GM12872 (cell line): ENCODE data around the gene VNN1.

Experiments
- TF ChIP-seq, protein P1 (sequence below): IDR thresholded peaks from 3 replicates; pipeline ENCODE4 v1.5.1; 2011; ENCODE audit warnings: low read depth, mild to moderate bottlenecking, low read length, moderate library complexity; ENCODE audit not compliant: insufficient read depth

Gene VNN1

GRCh38 chr6:132686531-132686930, 27.3 kb downstream of the VNN1 start:
- TF ChIP-seq, protein P1, sequence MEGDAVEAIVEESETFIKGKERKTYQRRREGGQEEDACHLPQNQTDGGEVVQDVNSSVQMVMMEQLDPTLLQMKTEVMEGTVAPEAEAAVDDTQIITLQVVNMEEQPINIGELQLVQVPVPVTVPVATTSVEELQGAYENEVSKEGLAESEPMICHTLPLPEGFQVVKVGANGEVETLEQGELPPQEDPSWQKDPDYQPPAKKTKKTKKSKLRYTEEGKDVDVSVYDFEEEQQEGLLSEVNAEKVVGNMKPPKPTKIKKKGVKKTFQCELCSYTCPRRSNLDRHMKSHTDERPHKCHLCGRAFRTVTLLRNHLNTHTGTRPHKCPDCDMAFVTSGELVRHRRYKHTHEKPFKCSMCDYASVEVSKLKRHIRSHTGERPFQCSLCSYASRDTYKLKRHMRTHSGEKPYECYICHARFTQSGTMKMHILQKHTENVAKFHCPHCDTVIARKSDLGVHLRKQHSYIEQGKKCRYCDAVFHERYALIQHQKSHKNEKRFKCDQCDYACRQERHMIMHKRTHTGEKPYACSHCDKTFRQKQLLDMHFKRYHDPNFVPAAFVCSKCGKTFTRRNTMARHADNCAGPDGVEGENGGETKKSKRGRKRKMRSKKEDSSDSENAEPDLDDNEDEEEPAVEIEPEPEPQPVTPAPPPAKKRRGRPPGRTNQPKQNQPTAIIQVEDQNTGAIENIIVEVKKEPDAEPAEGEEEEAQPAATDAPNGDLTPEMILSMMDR: no peak

DNA sequence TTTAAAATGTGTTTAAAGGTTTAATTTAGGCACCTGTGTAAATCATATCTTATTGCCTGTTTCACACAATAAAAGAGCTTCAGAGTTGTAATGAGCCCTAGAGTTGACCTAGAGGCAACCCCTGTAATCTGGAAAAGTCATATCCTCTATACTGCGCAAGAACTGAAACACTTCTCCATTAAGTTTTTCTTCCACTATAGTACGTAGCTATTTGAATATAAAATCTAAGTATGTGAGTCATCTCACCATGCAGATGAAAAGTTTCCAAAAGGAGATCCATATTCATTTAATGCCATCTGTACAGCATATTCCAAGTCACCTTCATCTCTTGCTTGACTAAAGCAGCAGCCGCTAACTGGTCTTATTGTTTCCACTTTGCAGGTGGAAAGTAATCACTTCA, 28.8 kb downstream of the VNN1 start:
- TF ChIP-seq, protein P1: no peak

- TF ChIP-seq, protein P1: no peak
These were observed 29.6 kb downstream of the VNN1 start for GRCh38 chr6:132684272-132684671.

DNA sequence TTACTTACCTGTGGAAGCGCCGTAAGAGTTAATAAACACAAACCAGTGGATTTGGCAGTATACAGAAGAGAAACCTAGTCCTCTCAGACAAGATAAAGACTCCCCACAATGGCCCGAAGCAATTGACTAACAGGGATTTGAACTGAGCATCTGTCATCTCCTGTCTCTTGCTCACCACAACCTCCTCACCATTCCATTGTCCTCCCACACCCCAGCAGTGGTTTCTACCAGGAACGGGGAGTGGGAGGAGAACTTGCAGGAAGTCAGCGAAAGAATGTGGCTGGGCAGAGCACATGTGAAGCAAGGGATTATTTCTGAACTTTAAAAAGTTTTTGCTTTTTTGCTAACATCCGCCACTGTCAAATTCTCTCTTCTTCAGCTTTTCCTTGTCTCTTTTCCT, 30.3 kb downstream of the VNN1 start:
- TF ChIP-seq, protein P1: no peak

GRCh38 chr6:132675749-132676148, 38.1 kb downstream of the VNN1 start:
- TF ChIP-seq, protein P1: no peak

DNA sequence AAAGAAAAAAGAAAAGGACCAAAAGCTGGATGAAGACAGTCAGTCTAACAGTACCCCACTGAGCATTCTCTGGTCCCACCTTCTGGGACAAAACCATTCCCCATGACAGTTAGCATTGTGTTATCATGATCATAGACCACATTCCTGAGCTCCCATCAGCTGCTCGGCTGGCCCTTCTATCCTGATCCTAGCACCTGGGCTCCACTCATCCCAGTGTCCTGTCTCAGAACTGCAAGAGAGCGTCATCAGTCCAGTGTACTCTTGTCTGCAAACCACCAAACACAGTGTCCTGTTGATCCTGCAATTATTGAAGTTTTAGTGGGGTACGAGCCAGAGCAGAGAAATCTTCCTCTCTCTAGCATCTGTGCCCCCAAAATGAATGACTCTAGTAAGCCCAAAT, 38.9 kb downstream of the VNN1 start:
- TF ChIP-seq, protein P1: no peak

- TF ChIP-seq, protein P1: no peak
These were observed 40.3 kb downstream of the VNN1 start for GRCh38 chr6:132673376-132674094.
